ENCODE data around the gene MED25.

DNA sequence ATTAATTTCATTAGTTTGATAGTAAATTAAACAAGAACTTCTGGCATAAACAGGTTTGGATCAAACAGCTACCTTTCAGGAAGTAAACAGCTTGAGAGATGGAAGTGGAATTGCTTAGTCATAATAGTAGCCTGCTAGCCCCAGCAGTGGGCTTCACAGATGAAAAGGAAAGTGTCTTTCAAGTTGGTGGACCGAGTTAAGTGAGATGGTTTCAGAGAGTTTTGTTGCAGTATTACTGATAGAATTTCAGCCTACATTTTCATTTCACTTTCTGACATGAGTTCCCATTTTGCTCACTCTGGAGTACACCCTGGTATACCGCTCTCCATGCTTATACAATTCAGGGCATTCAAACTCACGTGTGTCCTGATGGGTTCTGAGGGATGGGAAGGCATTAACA lies 30.8 kb downstream of the MED25 start:
- TF ChIP-seq TEAD1 (CRISPR knock-in tag; IDR thresholded peaks at IDR 0.05) (no peak), CTCF (IDR thresholded peaks at IDR 0.05) (no peak)

All from WTC11 (cell line).